ENCODE data around the gene HDAC1. TPM values are rescaled to one million over a fixed set of nuclear protein-coding genes. Genes with fewer than 3 reads are reported as not detected.

HDAC1 gene
- total and polyA plus RNA-seq, 2 of the 8 experiments (the other 6 are each of a cell fraction or from before 2014, with no cell fraction given): 111 to 125 TPM

DNA sequence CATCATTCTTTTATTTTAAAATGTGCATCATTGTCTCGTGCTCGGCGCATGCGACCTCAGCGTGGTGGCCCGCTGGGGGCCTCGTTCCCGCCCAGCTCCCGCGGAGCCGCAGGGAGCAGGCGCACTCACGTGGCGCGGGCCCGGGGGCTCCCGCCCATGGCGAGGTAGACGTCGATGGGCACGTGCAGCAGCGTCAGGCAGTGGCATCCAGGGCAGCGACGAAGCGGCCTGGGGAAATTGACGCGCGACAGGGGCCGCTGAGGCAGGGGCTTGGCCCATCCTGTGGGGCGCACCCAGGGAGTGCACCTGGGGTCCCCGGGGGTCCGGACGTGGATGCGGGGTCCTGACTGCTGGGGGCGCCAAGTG is 69.4 kb downstream of the HDAC1 start (continued):
- TF ChIP-seq CREB1 (IDR thresholded peaks at IDR 0.05): peak; percentile 58
